Stomach (tissue), 4 donors: ENCODE measurements around the gene HSPB6.

Experiments
- CTCF ChIP-seq, 7 experiments: fragments of 450-650 bp in 4 of 7; fragments of 200-600 bp in 3 of 7; sonication (generic) in 3 of 7; IDR thresholded peaks; one replicate each; pipeline ENCODE4 v1.5.1; 2016 to 2019; ENCODE audit warnings: antibody characterized with exemption in 7 of 7, control low read depth in 2 of 7, mild to moderate bottlenecking in 1 of 7
- POLR2A ChIP-seq, 4 donors: fragments of 450-650 bp; IDR thresholded peaks; one replicate each; pipeline ENCODE4 v1.6.1; 2016; ENCODE audit warnings: antibody characterized with exemption in 4 of 4, control low read depth in 2 of 4, mild to moderate bottlenecking in 1 of 4, moderate library complexity in 1 of 4

GRCh38 chr19:35719402-35720162, 37.2 kb downstream of the HSPB6 start:
- TF ChIP-seq CTCF (IDR thresholded peaks at IDR 0.05) (no peak), POLR2A (IDR thresholded peaks at IDR 0.05) (no peak)
